Left renal cortex interstitium (tissue), 4 donors: Measurements from ENCODE around the gene RNF208. TPM values are rescaled to one million over a fixed set of nuclear protein-coding genes. Genes with fewer than 3 reads are reported as not detected.

Experiments
- DNase-seq, 4 donors: peaks; one replicate each; pipeline ENCODE4 v3.0.0-alpha.2; 2013; ENCODE audit warnings: low read depth in 4 of 4, low spot score in 2 of 4, missing footprints in 1 of 4
- polyA plus RNA-seq, 4 donors: library from polyadenylated mRNA; unstranded; fragments of 120-200 nt; gene quantifications; one replicate each; pipeline ENCODE4 v1.2.1, GENCODE V29; 2013; ENCODE audit not compliant: insufficient read length in 4 of 4

RNF208 gene
- polyA plus RNA-seq, 4 donors = 5.4 to 15.1 (median 13.1) TPM

DNA sequence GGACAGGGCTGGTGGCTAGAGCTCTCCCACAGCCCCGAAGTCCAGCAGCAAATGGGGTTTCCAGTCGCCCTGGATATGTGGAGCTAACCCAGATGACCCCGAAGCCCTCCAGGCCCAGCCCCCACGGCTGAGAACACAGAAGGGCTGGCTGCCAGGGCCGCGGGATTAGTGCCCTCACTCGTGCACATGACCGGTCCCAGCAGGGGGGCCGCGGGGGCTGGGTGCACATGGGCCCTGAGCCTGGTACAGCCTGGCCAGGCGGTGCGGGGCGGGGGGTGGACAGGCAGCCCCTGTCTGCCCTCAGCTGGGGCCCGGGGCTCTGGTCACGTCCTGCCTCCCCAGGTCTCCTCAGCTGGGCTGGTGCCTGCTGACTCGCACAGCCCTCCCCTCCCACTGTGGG, 27.7 kb downstream of the RNF208 start:
- DNase-seq = no peak

- no peak for DNase-seq
These were observed 28.3 kb downstream of the RNF208 start for GRCh38 chr9:137193771-137194170.

DNA sequence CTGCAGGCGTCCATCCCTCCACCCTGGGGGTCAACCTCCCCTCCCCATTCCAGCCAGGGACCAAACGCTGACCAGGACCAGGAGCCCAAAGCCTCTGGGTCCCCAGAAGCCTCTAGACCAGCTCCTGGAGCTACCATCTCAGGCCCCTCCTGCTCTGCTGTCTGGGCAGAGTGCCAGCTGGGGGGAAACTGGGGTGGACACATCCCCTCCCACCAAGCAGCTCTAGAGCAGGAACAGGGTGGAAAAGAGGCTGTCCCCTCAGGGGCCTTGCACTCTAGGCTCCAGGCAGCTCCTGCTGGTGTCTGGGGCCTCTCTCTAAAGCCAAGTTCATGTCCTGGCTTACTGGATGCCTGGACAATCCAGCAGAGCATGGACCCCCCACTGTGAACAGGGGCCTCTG, 29.2 kb downstream of the RNF208 start:
- no peak for DNase-seq

DNA sequence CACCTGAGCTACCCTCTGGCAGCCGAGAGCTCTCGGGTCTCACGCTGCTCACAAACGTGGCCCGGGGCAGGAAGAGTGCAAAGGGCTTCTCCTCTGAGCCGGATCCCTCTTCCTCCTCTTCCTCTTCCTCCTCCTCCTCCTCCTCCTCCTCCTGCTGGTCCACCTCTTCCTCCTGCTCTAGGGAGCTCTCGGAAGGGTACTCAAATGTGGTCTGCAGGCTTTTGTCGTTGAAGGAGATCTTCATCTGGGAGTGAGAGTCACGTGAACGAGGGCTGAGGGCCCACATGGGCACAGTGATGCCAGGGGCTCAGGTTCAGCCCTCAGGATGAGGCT, 29.6 kb downstream of the RNF208 start:
- no peak for DNase-seq

- no peak for DNase-seq
These were observed 30.2 kb downstream of the RNF208 start for GRCh38 chr9:137191691-137192447.

DNA sequence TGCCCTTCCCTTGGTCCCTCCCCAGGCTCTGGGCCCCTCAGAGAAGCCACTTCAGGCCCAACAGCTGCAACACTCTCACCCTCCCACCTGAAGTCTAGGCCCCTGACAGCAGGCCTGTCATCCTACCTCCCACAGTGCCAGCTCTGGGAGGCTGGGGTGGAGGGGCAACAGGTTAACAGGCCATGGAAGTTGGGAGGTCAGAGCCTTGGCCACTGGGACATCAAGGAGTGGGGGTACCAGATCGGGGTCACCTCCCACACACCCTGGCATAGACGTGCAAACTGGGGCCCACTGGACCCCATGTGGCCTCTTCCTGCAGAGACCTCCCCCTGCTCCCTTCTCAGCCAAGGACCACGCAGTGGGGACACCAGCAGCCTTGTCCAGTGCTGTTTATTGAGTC, 30.8 kb downstream of the RNF208 start:
- no peak for DNase-seq

GRCh38 chr9:137190315-137190856, 31.7 kb downstream of the RNF208 start:
- no peak for DNase-seq

GRCh38 chr9:137189297-137190295, 32.4 kb downstream of the RNF208 start:
- no peak for DNase-seq

DNA sequence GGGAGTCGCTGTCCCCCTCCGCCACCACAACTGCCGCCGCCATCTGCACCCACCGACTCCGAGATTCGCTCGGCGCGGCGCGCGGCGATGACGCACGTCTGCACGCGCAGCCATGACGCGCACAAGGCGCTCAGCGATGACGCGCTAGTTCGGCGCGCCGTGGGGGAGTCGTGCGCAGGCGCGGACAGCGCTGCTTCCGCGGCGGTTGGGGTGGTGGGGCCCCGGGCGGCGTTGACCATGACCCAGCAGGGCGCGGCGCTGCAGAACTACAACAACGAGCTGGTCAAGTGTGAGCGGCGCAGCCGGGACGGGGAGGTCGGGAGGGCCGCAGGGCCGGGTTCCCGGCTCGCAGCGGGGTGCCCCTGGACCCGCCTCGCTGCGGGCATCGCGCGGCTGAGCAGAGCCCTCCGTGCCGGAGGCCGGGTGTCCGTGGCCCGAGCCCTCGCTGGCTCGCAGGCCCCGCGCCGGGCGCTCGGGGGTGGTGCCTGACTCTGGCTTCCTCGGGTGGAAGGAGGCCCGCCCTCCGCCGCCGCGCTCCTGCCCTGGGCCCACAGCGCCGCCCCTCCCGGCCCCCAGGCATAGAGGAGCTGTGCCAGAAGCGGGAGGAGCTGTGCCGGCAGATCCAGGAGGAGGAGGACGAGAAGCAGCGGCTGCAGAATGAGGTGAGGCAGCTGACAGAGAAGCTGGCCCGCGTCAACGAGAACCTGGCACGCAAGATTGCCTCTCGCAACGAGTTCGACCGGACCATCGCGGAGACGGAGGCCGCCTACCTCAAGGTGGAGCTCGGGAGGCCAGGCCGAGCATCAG, 33.3 kb downstream of the RNF208 start, which contains the start of the genes ANAPC2 and SSNA1:
Gene ANAPC2 (minus strand): TSS at position 71 of the 807 bp plus-strand sequence. CDS start 28 bp downstream, at position 43.
Gene SSNA1 (plus strand): TSS at position 187 of the 807 bp plus-strand sequence. CDS start 51 bp downstream, at position 238.
- peak; percentile 88 to 92 (median 90) for DNase-seq

- DNase-seq = no peak
These were observed 34.0 kb downstream of the RNF208 start for GRCh38 chr9:137188086-137188489.

GRCh38 chr9:137187386-137187785, 34.7 kb downstream of the RNF208 start:
- DNase-seq = no peak

DNA sequence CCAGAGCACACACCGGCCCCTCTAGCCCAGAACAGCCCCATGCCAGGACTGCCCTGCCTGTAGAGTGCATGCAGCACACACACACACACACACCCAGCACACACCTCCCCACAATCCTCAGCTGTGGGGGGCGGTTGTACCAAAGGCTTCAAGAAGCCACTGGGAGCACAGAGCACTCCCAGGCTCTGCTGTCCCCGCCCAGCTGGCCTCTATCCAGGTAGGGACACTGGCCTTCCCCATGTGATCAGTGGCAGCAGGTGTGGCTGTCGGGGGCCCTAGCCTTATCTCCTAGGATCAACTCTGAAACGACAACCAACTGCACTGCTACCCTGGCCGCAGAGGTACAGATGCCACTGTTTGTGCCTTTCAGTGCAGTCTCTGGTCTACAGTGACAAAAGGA, 35.7 kb downstream of the RNF208 start:
- DNase-seq = no peak

GRCh38 chr9:137185921-137186320, 36.1 kb downstream of the RNF208 start:
- no peak for DNase-seq

GRCh38 chr9:137184881-137185660, 37.0 kb downstream of the RNF208 start:
- no peak for DNase-seq

- no peak for DNase-seq
These were observed 38.0 kb downstream of the RNF208 start for GRCh38 chr9:137183980-137184595.

GRCh38 chr9:137182836-137183235, 39.2 kb downstream of the RNF208 start:
- no peak for DNase-seq

DNA sequence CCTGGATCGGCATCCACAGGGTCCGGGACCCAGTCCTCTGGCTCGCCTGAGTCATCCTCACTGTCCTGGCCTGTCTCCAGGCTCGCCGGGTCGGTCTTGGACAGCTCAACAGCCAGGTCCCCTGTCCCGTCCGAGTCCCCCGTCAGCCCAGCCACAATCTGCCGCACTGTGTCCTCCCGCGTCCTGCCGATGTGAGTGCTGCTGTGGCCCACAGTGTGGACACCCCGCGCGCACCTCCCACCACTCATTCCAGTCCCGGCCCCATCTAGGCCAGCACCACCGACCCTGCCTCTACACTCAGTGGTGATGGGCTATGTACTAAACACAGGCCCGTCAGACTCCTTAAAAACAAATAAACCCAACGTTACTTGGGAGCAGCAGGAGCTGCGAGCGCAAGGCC, 40.4 kb downstream of the RNF208 start:
- no peak for DNase-seq

GRCh38 chr9:137180491-137180890, 41.5 kb downstream of the RNF208 start:
- no peak for DNase-seq

- DNase-seq = no peak
These were observed 42.3 kb downstream of the RNF208 start for GRCh38 chr9:137179761-137180160.
